Measurements from ENCODE around the gene DBF4B.
"Not testable (repeated sequence)": the region's sequence is repeated elsewhere in the genome, so short reads cannot be mapped to it uniquely, and the experiment has no call there.

DBF4B gene

DNA sequence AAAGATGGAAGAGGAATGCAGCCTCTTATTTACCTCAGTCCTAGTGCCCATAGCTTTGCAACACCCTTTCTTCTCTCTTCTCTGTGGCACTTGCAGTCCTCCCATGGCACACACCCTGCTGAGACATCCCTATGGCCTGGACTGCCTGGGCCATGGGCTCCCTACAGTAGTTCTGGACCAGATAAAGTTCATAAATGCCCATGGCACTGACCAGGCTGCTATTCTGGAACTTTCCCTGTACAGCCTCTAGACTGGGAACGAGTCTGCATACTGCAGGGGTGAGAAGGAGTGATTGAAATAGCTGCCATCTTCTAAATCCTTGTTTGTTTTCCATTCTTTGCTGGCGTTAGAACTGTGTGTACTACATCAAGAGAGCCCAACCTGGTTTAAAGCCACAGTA, 25.8 kb downstream of the DBF4B start:
- no peak overlapping the region for H3K4me3 ChIP-seq (replicated peaks; ENCODE audit: low read depth, low read length)
- TF ChIP-seq, protein P1, sequence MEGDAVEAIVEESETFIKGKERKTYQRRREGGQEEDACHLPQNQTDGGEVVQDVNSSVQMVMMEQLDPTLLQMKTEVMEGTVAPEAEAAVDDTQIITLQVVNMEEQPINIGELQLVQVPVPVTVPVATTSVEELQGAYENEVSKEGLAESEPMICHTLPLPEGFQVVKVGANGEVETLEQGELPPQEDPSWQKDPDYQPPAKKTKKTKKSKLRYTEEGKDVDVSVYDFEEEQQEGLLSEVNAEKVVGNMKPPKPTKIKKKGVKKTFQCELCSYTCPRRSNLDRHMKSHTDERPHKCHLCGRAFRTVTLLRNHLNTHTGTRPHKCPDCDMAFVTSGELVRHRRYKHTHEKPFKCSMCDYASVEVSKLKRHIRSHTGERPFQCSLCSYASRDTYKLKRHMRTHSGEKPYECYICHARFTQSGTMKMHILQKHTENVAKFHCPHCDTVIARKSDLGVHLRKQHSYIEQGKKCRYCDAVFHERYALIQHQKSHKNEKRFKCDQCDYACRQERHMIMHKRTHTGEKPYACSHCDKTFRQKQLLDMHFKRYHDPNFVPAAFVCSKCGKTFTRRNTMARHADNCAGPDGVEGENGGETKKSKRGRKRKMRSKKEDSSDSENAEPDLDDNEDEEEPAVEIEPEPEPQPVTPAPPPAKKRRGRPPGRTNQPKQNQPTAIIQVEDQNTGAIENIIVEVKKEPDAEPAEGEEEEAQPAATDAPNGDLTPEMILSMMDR (IDR thresholded peaks at IDR 0.05; ENCODE audit: low read depth, low read length, missing control alignments) = no peak
- no peak for DNase-seq (ENCODE audit: extremely low read depth, low read depth)

DNA sequence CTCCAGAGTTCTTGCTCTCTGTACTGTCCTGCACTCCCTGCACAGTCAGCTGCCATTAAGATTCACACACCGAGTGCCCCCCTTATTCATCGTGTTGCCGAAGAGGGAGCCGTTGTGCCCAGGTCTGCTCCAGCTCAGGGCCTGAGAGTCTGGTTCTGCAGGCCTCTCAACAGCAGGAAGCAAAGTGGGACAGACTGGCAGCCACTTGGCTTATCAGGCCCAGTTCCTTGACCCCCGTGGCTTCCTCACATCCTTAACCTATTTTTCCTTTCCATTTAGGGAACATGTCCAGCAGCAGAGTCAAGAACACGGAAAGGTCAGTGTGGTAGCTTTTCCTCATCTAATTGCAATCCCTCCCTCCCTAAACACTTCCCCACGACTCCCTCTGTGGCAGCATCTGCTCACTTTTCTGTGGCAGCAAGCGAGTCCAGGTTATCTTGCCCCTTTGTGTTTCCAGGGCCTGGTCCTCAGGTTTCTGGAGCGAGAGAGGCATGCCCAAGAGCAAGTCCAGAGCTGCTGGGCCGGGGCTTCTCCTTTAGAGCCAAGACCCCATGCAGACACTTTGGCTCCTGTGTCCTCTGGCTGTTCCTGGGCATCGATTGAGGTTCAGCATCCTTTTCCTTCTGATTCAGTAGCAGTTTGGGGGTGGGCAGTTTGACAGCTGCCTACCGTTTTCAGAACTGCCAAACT, 28.2 kb downstream of the DBF4B start:
- TF ChIP-seq, protein P1 (IDR thresholded peaks at IDR 0.05; ENCODE audit: low read depth, low read length, missing control alignments) = no peak
- H3K4me3 ChIP-seq (replicated peaks; ENCODE audit: low read depth, low read length) = no peak overlapping the region
- DNase-seq (ENCODE audit: extremely low read depth, low read depth) = no peak

DNA sequence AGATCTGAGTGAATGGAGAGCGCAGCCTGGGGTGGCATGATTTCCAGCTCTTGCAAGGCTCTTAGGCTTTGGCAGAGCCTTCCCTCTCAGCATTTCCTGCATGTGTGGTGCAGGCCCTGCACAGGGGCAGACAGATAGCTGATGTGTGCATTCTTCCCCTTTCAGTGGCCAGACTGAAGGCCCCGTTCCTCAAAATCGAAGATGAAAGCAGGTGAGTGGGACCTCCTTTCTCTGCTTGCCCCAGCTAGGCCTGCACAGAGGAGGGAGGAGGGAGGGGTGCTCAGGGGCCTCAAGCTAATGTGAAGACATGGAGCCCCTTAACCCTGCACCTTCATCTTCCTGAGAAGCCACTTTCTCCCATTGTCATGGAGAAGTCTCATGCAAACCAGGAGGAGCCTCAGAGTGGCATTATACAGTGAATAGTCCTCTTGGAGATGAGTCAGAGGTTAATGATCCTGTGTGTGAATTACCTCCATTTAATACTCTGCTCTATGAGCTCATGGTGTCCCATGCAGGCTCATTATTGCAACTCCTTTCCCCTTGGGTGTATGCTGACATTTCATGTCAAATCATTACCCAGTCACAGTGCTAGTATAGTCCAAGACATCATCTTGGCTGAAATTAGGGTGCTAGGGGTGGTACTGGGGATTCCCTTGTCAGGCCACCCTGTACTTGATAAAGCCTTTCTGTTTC, 29.9 kb downstream of the DBF4B start:
- no peak overlapping the region for H3K4me3 ChIP-seq (replicated peaks; ENCODE audit: low read depth, low read length)

DNA sequence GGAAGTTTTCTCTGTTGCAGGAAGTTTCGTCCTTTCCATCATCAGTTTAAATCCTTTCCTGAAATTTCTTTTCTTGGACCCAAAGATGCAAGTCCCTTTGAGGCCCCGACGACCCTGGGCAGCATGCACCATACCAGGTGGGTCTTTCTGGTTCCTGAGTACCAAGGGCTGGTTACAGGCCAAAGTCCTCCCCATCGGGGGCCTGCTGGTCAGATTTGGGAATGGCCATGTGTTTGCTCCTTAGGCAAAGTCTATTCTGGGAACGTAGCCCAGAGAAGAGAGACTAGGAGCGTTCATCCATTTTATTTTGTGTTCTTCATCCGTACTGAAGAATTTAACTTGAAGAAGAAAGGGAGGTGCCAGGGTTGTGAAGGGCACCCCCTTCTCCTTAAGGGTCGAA, 32.9 kb downstream of the DBF4B start:
- no peak overlapping the region for H3K4me3 ChIP-seq (replicated peaks; ENCODE audit: low read depth, low read length)
- TF ChIP-seq, protein P1 (IDR thresholded peaks at IDR 0.05; ENCODE audit: low read depth, low read length, missing control alignments) = no peak
- no peak for DNase-seq (ENCODE audit: extremely low read depth, low read depth)

More for the DNA sequence above, 29.9 kb downstream of the DBF4B start:
- TF ChIP-seq, protein P1 (IDR thresholded peaks at IDR 0.05; ENCODE audit: low read depth, low read length, missing control alignments) = no peak
- no peak for DNase-seq (ENCODE audit: extremely low read depth, low read depth)

DNA sequence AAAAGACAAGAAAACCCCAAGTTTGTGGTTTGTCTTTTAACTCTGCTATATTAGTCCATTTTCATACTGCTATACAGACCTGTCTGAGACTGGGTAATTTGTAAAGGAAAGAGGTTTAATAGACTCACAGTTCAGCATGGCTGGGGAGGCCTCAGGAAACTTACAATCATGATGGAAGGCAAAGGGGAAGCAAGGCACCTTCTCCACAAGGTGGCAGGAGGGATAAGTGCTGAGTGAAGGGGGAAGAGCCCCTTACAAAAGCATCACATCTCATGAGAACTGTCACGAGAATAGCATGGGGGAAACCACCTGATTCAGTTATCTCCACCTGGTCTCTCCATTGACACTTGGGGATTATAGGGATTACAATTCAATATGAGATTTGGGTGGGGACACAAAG, 36.8 kb downstream of the DBF4B start:
- DNase-seq (ENCODE audit: extremely low read depth, low read depth) = no peak
- TF ChIP-seq, protein P1 (IDR thresholded peaks at IDR 0.05; ENCODE audit: low read depth, low read length, missing control alignments) = no peak
- no peak overlapping the region for H3K4me3 ChIP-seq (replicated peaks; ENCODE audit: low read depth, low read length)

DNA sequence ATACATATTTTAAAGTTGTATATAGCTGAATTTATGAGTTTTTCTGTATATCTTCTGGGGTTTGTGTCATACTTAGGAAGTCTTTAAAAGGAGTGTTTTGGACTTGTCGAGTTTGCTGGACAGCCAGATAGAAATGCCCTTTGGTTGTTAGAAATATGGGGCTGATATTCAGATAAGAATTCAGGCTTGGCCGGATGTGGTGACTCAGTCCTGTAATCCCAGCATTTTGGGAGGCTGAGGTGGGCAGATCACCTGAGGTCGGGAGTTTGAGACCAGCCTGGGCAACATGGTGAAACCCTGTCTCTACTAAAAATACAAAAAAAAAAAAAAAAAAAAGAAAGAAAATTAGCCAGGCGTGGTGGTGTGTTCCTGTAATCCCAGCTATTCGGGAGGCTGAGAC, 37.3 kb downstream of the DBF4B start:
- DNase-seq (ENCODE audit: extremely low read depth, low read depth); H3K4me3 ChIP-seq (replicated peaks; ENCODE audit: low read depth, low read length): not testable (repeated sequence)

DNA sequence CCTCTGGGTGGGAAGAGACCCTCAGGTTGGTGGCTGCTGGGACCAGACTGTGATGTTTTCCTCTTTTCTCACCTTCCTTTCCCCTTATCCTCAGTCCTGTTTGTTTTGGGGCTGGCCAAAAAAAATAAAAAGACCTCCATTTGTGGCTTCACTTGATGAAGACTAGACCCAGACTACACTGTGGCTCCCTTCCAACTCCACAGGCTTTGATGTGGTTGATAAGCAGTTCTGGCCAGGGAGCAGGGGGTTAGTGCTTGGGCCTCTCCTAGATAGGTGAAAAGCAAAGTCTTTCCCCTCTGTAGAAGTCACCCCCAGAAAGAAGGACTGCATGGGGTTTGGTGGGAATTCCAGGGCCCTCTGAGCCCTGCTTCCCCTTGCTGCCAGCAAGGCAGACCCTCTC, 39.1 kb downstream of the DBF4B start:
- no peak for DNase-seq (ENCODE audit: extremely low read depth, low read depth)
- H3K4me3 ChIP-seq (replicated peaks; ENCODE audit: low read depth, low read length) = no peak overlapping the region
- TF ChIP-seq, protein P1 (IDR thresholded peaks at IDR 0.05; ENCODE audit: low read depth, low read length, missing control alignments) = no peak

Data from HFF-Myc (cell line).